ENCODE measurements around the gene TBC1D24.
"Not testable (repeated sequence)": the region's sequence is repeated elsewhere in the genome, so short reads cannot be mapped to it uniquely, and the experiment has no call there.

Gene TBC1D24

DNA sequence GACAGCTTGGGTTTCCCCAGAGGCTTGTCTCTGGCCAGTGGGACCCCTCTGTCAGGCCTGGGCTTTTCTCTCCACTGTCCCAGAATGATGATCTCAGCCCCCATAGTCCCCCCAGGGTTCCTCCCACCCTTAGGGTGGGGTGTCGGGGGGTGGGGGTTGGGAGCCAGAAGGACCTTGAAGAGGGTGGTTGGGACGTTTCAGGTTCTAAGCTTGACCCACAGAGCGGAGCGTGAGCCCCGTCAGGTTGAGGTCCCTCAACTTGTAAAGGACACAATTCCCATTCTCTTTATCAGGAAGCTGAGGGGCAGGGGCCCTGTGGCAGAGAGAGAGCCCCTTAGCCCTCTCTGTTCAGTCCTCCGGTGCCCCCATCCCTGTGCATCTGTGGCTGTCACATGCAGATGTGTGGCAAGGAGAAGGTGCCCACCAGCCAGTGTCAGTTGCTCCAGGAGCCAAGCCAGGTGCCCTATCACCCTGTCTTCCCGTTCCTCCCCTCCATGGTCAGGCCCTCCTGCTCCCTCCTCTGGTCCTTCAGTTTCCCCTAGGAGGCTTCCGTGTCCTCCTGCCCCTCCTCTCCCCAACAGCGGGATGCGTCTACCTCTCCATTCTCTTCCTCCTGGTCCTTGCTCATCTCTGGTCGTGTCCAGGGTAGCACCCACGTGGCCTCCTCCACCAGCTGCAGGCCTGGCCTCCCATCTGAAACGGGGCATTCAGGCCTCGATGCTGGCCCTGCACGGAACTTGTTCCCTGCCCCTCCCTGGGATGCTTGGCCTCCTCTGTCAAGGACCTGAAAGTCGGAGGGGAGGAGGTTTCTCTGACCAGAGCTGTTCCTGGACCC lies 5.3 kb upstream of the TBC1D24 start:
- no peak for DNase-seq

- no peak for DNase-seq
Observed at GRCh38 chr16:2470234-2470601, 4.7 kb upstream of the TBC1D24 start.

GRCh38 chr16:2470603-2471015 lies 4.3 kb upstream of the TBC1D24 start:
- DNase-seq = no peak

DNA sequence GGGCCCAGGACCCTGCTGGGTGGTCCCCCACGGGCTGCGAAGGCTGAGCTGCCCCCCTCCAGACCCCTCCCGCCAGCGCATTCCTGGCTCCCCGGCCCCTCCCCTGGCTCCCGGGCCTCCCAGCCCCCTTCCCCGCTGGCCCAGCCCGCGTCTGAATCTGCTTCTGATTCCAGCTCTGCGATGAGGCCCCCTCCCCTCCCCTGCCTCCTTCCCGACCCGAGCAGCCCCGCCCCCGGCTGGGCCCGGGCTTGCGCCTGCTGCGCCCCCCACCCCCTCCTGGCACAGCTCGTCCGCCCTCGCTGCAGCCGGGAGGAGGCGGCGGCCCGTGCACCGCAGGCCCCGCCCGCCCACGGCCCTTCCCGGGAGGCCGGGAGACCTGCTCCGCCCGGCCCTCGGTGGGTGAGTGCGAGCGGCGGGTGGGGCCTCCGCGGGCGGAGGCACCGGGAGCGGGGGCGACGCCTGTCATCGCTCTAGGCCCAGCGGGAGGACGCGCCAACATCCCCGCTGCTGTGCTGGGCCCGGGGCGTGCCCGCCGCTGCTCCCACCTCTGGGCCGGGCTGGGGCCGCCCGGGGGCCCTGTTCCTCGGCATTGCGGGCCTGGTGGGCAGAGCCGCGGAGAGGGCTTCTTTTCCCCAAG lies 3.8 kb upstream of the TBC1D24 start, which contains the start of gene NTN3:
Gene NTN3, plus strand, starts transcription at position 282 of the 637 bp plus-strand sequence. CDS start 405 bp downstream, outside the sequence.
- DNase-seq = no peak

DNA sequence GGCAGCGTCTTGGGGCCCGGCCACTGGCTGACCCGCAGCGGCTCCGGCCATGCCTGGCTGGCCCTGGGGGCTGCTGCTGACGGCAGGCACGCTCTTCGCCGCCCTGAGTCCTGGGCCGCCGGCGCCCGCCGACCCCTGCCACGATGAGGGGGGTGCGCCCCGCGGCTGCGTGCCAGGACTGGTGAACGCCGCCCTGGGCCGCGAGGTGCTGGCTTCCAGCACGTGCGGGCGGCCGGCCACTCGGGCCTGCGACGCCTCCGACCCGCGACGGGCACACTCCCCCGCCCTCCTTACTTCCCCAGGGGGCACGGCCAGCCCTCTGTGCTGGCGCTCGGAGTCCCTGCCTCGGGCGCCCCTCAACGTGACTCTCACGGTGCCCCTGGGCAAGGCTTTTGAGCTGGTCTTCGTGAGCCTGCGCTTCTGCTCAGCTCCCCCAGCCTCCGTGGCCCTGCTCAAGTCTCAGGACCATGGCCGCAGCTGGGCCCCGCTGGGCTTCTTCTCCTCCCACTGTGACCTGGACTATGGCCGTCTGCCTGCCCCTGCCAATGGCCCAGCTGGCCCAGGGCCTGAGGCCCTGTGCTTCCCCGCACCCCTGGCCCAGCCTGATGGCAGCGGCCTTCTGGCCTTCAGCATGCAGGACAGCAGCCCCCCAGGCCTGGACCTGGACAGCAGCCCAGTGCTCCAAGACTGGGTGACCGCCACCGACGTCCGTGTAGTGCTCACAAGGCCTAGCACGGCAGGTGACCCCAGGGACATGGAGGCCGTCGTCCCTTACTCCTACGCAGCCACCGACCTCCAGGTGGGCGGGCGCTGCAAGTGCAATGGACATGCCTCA lies 3.1 kb upstream of the TBC1D24 start:
- DNase-seq = no peak

GRCh38 chr16:2472488-2472864 lies 2.5 kb upstream of the TBC1D24 start:
- DNase-seq = no peak

DNA sequence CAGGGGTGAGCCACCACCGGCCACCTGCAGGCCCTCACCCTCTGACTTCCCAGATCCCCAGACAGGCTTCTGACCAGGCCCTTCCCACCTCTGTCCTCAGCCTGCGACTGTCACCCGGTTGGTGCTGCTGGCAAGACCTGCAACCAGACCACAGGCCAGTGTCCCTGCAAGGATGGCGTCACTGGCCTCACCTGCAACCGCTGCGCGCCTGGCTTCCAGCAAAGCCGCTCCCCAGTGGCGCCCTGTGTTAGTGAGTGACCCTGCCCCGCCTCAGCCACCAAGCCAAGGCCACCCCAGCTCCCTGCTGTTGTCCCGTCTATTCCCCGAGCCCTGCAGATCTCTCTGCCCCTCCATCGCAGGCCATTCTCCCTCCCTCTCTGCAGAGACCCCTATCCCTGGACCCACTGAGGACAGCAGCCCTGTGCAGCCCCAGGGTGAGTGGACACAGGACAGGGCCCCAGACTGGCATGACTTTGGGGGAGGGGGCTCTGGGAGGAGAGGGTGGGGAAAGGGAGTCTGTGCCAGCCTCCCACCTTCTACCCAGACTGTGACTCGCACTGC lies 2.0 kb upstream of the TBC1D24 start:
- DNase-seq = no peak

- DNase-seq = peak in 1 of 4 experiments; percentile 31
Observed at GRCh38 chr16:2473446-2473926, 1.4 kb upstream of the TBC1D24 start.

- peak in 2 of 4 experiments; percentile 38 to 53 for DNase-seq
Observed at GRCh38 chr16:2473999-2474876, 689 bp upstream of the TBC1D24 start.

- no peak for DNase-seq
Observed at GRCh38 chr16:2475413-2476344, 752 bp downstream of the TBC1D24 start.

GRCh38 chr16:2476345-2476720 lies 1.4 kb downstream of the TBC1D24 start:
- no peak for DNase-seq

DNA sequence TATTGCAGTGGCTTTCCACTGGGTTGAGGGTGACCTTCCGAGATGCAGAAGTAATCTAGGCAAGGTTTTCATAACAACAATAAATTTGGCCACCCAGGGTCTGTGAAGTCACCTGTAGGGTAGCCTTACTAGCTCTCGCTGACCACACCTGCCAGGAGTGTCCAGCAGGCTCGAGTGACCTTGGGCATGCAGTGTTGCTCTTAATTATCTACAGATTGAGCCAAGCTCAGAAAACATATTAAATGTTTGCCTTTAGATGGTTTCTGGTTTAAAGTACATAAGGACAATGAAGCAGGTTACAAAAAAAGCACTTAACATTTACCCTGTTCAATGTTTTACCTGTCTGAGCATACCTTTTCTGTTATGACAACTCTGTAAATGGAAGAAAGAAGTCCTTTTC lies 1.8 kb downstream of the TBC1D24 start:
- no peak for DNase-seq

DNA sequence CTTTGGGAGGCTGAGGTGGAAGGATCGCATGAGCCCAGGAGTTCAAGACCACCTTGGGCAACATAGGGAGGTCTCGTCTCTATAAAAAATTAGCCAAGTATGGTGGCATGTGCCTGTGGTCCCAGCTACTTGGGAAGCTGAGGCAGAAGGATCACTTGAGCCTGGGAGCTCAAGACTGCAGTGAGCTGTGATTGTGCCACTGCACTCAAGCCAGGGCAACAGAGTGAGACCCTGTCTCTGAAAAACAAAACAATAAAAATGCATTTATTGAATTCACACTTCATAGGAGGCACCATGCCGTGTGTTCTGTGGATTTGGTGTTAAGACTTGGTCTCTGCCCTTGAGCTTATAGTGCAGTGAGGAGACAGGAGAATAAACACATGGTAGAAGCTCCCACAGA lies 2.4 kb downstream of the TBC1D24 start:
- no peak for DNase-seq

DNA sequence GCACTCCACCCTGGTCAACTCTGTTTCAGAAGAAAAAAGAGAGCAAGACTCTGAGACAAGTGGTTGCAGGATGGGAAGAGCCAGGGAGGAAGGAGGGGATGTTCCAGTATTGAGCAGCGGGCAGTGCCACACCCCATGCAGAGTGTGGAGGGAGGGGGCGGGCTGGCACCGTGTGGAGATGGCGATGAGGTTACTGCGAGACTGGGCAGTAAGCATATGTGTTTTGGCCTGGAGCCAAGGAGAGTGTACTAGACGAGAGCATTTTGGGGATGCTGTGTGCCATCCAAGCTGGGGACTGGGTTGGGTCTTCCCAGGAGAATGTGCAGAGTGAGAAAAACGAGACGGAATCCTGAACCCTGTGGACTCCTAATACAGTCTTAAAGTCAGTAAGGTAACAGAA lies 3.4 kb downstream of the TBC1D24 start:
- no peak for DNase-seq

DNA sequence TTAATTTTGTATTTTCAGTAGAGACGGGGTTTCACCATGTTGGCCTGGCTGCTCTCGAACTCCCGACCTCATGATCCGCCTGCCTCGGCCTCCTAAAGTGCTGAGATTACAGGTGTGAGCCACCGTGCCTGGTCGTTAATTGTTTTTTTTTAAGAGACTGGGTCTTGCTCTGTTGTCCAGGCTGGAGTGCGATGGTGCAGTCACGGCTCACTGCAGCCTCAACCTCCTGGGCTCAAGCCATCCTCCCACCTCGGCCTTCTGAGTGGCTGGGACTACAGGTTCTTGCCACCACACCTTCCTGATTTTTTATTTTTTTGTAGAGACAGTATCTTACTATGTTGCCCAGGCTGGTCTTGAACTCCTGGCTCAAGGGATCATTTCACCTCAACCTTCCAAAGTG lies 5.1 kb downstream of the TBC1D24 start:
- not testable (repeated sequence) for DNase-seq

GRCh38 chr16:2480948-2481347 lies 6.0 kb downstream of the TBC1D24 start:
- DNase-seq = no peak

- DNase-seq = no peak
Observed at GRCh38 chr16:2481676-2482075, 6.7 kb downstream of the TBC1D24 start.

GRCh38 chr16:2482249-2482648 lies 7.3 kb downstream of the TBC1D24 start:
- no peak for DNase-seq

- DNase-seq = no peak
Observed at GRCh38 chr16:2482708-2483534, 8.0 kb downstream of the TBC1D24 start.
